ENCODE results near the gene ACTRT2.

DNA sequence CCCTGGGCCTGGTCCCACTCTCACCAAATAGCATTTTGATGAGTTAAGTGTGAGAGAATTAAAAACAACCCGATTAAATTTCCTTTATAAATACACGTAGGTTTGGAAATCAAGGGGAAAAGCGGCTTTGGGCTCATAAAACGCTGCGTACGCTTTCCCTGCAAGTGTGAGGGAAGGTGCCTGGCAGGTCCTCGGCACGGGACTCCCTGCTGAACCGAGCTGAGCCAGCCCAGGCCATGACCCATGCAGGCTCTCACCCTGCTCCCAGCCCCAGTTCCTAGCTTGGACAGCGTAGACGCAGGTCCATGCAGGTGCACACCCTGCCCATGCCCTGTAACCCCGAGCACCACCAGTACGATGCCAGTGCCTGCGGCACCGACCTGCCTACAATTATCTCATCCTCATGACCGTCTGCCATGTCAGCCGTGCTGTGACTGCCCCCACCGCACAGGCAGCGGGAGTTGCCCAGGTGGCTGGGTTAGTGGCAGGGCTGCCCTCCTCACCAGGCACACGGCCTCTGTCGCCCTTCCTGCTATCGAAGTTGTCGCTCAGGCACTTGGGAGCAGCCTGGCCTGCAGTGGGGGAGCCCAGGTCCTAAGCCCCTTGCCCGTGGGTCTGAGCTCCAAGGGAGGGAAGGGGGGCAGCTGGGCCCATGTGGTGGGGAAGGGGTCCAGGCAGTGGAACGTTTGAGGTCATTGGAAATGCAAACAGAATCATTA, 41.0 kb upstream of the ACTRT2 start:
- TF ChIP-seq POLR2A (IDR thresholded peaks at IDR 0.05; ENCODE audit: low read length) (no peak), GATA1 (IDR thresholded peaks at IDR 0.05; ENCODE audit: low read depth, low read length) (no peak)
